ENCODE data around the gene DGCR2.
"Not testable (repeated sequence)": the region's sequence is repeated elsewhere in the genome, so short reads cannot be mapped to it uniquely, and the experiment has no call there.

DGCR2 gene

DNA sequence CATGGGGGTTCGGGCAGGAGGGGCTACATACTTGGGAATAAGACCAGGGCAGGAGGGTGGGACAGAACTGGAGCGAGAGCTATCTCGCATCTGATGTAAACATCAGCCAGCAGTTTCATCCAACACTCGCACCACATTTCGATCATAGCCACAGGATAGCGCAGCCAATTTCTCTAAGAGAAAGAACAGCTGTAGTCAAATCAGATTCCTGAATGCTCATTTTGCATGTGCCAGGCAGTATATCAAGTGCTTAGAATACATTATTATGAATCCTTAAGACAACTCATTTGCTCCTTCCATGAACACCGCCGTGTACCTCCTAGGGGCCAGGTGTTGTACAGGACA is 14.5 kb downstream of the DGCR2 start:
- DNase-seq: no peak

DNA sequence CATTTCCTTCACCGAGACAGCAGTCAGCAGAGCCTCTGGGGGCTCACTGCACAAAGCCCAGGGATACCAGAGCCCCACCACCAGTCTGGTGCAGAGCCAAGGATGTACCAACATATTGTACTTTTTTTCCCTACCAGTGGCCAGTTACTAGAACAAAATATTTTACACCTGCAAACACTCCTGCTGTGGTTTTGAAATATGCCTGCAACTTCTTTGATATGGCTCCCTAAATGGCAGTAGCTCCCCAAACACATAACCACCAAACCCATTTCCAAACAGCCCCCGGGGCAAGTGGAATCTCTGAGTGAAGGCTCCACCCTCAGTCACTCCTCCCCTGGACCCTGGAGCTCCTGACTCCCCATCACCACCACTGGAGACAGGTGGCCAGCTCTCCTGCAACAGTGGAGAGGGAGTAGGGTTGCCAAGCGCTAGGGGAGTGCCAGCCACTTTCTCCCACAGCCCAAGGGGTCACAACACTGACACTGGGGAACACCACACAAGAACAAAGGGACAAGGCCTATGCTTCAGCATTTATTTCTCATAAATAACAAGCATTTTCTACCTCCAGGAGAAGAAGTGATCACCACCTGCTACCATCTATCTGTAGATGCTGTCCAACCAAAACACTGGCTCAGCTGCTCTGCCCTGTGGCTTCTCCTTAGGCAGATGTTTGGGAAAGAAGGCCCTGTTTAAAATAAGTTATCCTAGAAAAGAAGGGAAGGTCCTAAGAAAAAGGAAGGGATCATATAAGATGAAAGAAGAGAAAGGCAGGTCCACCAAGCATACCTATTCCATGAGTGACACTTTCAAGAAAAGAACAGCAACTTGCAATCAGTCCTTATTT is 15.1 kb downstream of the DGCR2 start:
- DNase-seq: no peak

- DNase-seq: peak; percentile 25 to 66 (median 49)
These were observed 16.1 kb downstream of the DGCR2 start for GRCh38 chr22:19105867-19106802.

GRCh38 chr22:19105456-19105855 is 16.8 kb downstream of the DGCR2 start:
- no peak for DNase-seq

- no peak for DNase-seq
These were observed 18.1 kb downstream of the DGCR2 start for GRCh38 chr22:19103880-19104821.

GRCh38 chr22:19098157-19098556 is 24.1 kb downstream of the DGCR2 start:
- no peak for DNase-seq

- no peak for DNase-seq
These were observed 24.7 kb downstream of the DGCR2 start for GRCh38 chr22:19097518-19097917.

GRCh38 chr22:19096555-19096954 is 25.7 kb downstream of the DGCR2 start:
- no peak for DNase-seq

DNA sequence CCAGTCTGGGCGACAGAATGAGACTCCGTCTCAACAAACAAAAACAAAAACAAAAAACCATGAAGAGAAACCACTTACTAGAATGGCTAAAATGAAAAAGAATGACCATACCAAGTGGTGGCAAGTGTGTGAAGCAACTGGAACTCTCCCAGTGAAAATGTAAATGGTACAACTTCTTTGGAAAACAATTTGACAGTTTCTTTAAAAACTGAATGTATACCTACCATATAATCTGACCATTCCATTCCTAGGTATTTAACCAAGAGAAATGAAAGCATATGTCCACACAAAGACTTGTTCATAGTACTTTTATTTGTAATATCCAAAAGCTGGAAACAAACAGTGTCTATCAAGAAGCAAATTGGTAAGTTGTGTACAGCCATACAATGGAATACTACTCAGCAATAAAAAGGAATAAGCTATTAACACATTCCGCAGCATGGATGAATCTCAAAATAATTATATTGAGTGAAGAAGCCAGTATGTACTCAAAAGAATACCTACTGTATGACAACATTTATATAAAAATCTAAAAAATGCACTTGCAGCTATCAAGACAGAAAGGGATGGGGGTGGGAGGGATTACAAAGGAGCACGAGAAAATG is 27.7 kb downstream of the DGCR2 start:
- no peak for DNase-seq

DNA sequence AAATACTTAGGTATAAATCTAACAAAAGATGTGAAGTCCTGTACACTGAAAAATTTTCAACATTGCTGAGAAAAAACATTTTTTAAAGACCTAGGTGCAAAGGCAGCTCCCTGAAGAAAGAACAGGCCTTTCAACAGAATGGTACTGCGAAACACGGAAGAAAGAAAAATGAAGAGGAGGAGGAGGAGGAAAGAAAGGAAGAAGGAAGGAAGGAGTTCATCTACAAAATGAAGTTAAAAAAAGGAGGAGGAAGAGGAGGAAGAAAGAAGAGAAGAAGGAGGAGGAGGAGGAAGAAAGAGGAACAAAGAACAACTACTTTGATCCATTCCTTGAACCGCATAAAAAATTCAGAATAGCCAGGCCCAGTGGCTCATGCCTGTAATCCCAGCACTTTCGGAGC is 29.5 kb downstream of the DGCR2 start:
- DNase-seq: no peak

- DNase-seq: no peak
These were observed 31.6 kb downstream of the DGCR2 start for GRCh38 chr22:19090586-19091127.

DNA sequence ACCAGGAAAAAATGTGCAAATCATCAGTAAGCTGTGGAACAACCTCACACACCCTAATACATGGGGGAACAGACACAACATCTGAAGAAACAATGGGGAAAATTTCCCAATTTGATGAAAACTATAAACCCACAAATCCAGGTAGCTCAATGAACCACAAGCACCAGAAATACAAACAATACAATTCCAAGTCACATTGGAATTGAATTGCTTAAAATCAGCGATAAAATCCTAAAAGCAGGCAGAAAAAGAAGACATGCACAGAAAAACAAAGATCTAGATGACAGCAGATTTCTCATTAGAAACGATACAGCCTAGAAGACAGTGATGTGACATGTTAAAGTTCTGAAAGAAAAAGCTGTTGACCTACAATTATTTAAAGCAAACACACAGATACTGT is 32.0 kb downstream of the DGCR2 start:
- DNase-seq: no peak

- DNase-seq: no peak
These were observed 33.2 kb downstream of the DGCR2 start for GRCh38 chr22:19088866-19089595.

- DNase-seq: no peak
These were observed 35.3 kb downstream of the DGCR2 start for GRCh38 chr22:19086896-19087295.

DNA sequence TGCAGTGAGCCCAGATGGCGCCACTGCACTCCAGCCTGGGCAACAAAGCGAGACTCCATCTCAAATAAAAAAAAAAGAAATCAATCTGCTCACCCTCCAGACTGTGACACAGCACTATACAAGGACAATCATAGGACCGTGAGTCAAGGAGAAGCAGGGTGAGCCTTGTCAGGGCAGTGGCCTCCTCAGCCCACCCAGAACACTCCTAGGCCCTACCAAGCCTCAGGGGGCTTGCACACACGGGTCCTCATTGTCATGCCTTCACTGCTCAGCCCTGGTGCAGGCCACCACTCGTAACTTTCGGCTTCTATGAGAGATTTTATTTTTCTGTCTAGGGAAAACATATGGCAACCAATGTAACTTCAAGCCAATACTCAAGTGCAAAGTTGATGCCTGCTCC is 35.8 kb downstream of the DGCR2 start:
- no peak for DNase-seq

DNA sequence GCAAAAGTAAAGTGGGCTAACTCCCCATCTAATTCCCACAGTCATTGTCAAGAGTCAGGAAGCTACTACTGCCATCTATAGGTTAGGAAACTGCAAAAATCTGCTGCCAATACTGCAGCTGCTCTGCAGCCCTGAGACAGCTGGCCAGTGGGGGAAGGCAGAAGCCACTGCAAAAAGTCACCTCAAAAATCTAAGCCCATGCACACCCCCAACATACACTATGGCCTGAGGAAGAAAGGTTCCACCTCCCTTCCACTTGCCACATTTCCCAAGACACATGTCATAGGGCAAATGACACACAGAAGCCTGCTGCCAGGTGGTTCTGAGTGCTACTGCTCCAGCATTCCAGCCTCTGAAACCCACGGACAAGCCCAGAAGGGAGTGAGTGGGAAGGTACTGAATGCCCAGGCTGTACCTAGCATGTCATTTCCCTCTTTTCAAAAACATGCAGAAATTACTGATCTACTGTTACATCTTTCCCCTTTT is 36.9 kb downstream of the DGCR2 start:
- no peak for DNase-seq

DNA sequence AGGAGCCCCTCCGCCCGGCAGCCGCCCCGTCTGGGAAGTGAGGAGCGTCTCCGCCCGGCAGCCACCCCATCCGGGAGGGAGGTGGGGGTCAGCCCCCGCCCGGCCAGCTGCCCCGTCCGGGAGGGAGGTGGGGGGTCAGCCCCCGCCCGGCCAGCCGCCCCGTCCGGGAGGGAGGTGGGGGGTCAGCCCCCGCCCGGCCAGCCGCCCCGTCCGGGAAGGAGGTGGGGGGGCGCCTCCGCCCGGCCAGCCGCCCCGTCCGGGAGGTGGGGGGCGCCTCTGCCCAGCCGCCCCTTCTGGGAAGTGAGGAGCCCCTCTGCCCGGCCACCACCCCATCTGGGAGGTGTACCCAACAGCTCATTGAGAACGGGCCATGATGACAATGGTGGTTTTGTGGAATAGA is 37.6 kb downstream of the DGCR2 start:
- not testable (repeated sequence) for DNase-seq

- DNase-seq: not testable (repeated sequence)
These were observed 38.1 kb downstream of the DGCR2 start for GRCh38 chr22:19084126-19084525.

DNA sequence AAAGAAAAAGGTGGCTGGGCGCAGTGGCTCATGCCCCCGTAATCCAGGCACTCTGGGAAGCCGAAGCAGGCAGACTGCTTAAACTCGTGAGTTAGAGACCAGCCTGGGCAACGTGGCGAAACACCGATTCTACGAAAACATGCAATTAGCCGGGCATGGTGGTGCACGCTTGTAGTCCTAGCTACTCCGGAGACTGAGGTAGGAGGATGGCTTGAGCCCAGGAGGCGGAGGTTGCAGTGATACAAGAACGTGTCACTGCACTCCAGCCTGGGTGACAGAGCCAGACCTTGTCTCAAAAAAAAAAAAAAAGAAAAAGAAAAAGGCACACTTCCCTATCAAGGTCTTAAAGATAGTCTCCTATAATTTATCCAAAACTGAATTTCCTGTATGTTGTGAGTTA is 39.4 kb downstream of the DGCR2 start:
- DNase-seq: no peak

DNA sequence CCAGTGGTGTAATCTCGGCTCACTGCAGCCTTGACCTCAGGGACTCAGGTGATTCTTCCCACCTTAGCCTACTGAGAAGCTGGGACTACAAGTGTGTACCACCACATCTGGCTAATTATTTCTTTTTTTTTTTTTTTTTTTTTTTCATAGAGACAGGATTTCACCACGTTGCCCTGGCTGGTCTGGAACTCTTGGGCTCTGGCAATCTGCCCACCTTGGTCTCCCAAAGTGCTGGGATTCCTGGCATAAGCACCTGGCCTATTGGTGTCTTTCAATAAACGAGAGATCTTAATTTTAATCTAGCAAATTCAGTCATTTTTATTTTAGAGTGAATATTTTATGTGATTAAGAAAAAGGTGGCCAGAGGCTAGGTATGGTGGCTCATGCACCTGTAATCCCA is 40.1 kb downstream of the DGCR2 start:
- DNase-seq: no peak

DNA sequence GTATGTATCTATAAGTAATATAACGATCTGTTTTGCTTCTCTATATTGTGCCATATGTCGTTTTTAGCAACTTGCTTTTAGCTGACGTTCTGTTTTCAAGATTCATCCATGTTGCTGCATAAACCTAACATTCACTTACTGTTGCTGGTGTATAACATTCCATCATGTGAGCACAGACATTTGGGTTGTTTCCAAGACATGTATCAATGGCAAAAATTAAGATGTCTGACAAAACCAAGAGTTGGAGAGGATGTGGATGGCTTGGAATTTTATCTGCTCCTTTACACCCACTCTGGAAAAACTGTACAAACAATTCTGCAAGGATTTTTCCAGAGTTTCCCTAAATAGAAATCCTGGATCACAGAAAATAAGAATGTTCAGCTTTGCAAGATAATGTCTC is 40.9 kb downstream of the DGCR2 start:
- DNase-seq: no peak
